Sigmoid colon (tissue), 7 donors: ENCODE measurements around the gene FLNC. TPM values are rescaled to one million over a fixed set of nuclear protein-coding genes. Genes with fewer than 3 reads are reported as not detected.

Experiments used
- DNase-seq: peaks from one replicate; pipeline ENCODE4 v3.0.0-alpha.2; 2019
- H3K27ac ChIP-seq, 4 donors: fragments of 200-600 bp; sonication (generic); one replicate each; pipeline ENCODE4 v1.5.1; 2016 to 2019; ENCODE audit warnings: mild to moderate bottlenecking in 1 of 4
- H3K27me3 ChIP-seq, 3 donors: fragments of 200-600 bp; sonication (generic); one replicate each; pipeline ENCODE4 v1.5.1; 2019; ENCODE audit warnings: mild to moderate bottlenecking in 1 of 3
- H3K36me3 ChIP-seq, 4 donors: fragments of 200-600 bp; sonication (generic); one replicate each; pipeline ENCODE4 v1.5.1; 2016 to 2019
- H3K4me1 ChIP-seq, 4 donors: fragments of 200-600 bp; sonication (generic); one replicate each; pipeline ENCODE4 v1.5.1; 2017 to 2019
- H3K4me3 ChIP-seq, 4 donors: fragments of 200-600 bp; sonication (generic); one replicate each; pipeline ENCODE4 v1.5.1; 2017 to 2019; ENCODE audit warnings: mild to moderate bottlenecking in 2 of 4, moderate library complexity in 1 of 4
- H3K9me3 ChIP-seq, 4 donors: fragments of 200-600 bp in 3 of 4; sonication (generic) in 3 of 4; one replicate each; pipeline versions ENCODE4 v1.5.1 to v1.6.1; 2013 to 2019
- CTCF ChIP-seq, 4 experiments: fragments of 450-650 bp in 3 of 4; fragments of 200-600 bp in 1 of 4; IDR thresholded peaks; one replicate each; pipeline ENCODE4 v1.5.1; 2016 to 2019; ENCODE audit warnings: antibody characterized with exemption in 4 of 4, mild to moderate bottlenecking in 3 of 4, moderate library complexity in 2 of 4
- EP300 ChIP-seq, 4 donors: sonication (generic); formaldehyde crosslinking; IDR thresholded peaks; one replicate each; pipeline ENCODE4 v1.6.1; 2017; ENCODE audit warnings: antibody characterized with exemption in 4 of 4
- POLR2A ChIP-seq, 2 donors: fragments of 450-650 bp; IDR thresholded peaks; one replicate each; pipeline ENCODE4 v1.6.1; 2016; ENCODE audit warnings: antibody characterized with exemption in 2 of 2, mild to moderate bottlenecking in 2 of 2, moderate library complexity in 2 of 2
- POLR2AphosphoS5 ChIP-seq, 4 donors: sonication (generic); formaldehyde crosslinking; IDR thresholded peaks; one replicate each; pipeline ENCODE4 v1.6.1; 2017; ENCODE audit warnings: antibody characterized with exemption in 4 of 4
- WGBS, 2 donors: extraction: QIAGEN DNeasy Blood & Tissue Kit; methylation state at CpG; one replicate each; pipeline ENCODE4 v1.1.7; 2013; 5-methylcytosine and 5-hydroxymethylcytosine counted together
- intact Hi-C: fragments of 100-400 bp; cut with DNase I; formaldehyde crosslinking; loops from one replicate; pipeline ENCODE4 v1.15.1; 2023
- polyA plus RNA-seq, 3 donors: library from polyadenylated mRNA; stranded (reverse); fragments of 200-250 nt; gene quantifications; one replicate each; pipeline ENCODE4 v1.2.3, GENCODE V29; 2013
- total RNA-seq, 4 donors: library from RNA; depleted of rRNA; stranded (reverse); fragments of >200 nt; gene quantifications; one replicate each; pipeline ENCODE4 v1.1.0, GENCODE V29; 2016
- donor health status: healthy with polysubstance abuse.
- donor health status: Bipolar disorder and iron deficiency.
- donor health status: healthy.

FLNC gene
- total and polyA plus RNA-seq, 7 donors: 0.69 to 489 (median 95.3) TPM

DNA sequence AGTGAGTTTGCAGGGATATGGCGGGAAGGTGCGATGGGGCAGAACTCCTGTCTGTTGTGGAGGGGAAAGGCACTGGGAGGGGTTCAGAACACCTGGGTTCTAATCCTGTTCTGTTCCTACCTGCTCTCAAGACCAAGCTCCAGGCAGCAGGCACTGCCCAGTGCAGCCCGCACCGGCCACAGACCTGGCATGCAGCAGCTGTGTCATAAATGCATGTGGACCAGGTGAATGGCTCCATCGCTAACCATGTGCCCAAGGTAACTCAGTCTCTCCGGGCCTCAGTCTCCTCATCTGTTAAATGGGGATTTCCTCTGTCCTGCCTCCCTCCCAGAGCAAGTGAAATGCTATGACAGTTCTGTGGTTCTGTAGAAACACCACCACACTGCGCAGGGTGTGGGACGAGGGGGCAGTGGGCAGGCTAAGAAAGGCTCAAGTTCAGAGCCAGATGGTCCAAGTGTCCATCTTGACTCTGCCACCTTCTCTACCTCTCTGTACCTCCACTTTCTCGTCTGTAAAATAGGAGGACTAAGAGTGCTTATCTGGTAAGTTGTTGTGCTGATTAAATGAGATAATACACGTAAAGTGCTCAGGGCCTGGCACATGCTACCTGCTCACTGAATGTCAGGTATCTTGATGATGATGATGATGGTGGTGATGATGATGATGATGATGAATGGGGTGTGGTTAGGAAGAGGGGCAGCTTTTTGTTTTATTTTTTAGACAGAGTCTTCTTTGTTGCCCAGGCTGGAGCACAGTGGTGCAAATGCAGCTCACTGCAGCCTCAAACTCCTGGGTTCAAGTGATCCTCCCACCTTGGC is 55.4 kb downstream of the FLNC start:
- no peaks in the 10 kb centered on the region for H3K9me3 ChIP-seq
- H3K27ac ChIP-seq: no peak overlapping the region
- intact Hi-C loops: no loop called here
- TF ChIP-seq EP300 (IDR thresholded peaks at IDR 0.05) (no peak), POLR2AphosphoS5 (IDR thresholded peaks at IDR 0.05) (no peak), CTCF (IDR thresholded peaks at IDR 0.05) (no peak), POLR2A (IDR thresholded peaks at IDR 0.05) (no peak)
- H3K4me1 ChIP-seq: peaks cover 0 to 3% (median under 1%) of the 10 kb centered on the region in 4 donors
- no peak for DNase-seq
- no peak overlapping the region for H3K4me3 ChIP-seq
- H3K36me3 ChIP-seq: no peaks in the 10 kb centered on the region
- 92 to 95% methylated on average over 10 of the region's 10 CpGs for WGBS, 2 donors
- H3K27me3 ChIP-seq: peaks cover under 1 to 20% (median 7%) of the 10 kb centered on the region in 3 donors

- Histone ChIP-seq H3K27ac (no peak overlapping the region), H3K9me3 (no peaks in the 10 kb centered on the region), H3K4me3 (no peak overlapping the region), H3K4me1 (peaks cover 0 to 10% (median 6%) of the 10 kb centered on the region in 4 donors), H3K27me3 (peaks cover 11 to 30% (median 17%) of the 10 kb centered on the region in 3 donors), H3K36me3 (no peaks in the 10 kb centered on the region)
- DNase-seq: peak; percentile 61
- intact Hi-C loops: no loop called here
- TF ChIP-seq POLR2A (IDR thresholded peaks at IDR 0.05): no peak
- TF ChIP-seq POLR2AphosphoS5 (IDR thresholded peaks at IDR 0.05): no peak
- TF ChIP-seq CTCF (IDR thresholded peaks at IDR 0.05): no peak
- TF ChIP-seq EP300 (IDR thresholded peaks at IDR 0.05): no peak
- 62 to 77% methylated on average over 14 of the region's 14 CpGs for WGBS, 2 donors
Observed at GRCh38 chr7:128886391-128887168, 56.4 kb downstream of the FLNC start.

- peak; percentile 50 for DNase-seq
- no peaks in the 10 kb centered on the region for H3K36me3 ChIP-seq
- no peak overlapping the region for H3K4me3 ChIP-seq
- H3K27ac ChIP-seq: no peak overlapping the region
- TF ChIP-seq POLR2AphosphoS5 (IDR thresholded peaks at IDR 0.05) (no peak), POLR2A (IDR thresholded peaks at IDR 0.05) (no peak), EP300 (IDR thresholded peaks at IDR 0.05) (no peak), CTCF (IDR thresholded peaks at IDR 0.05) (no peak)
- peaks cover 12 to 38% (median 19%) of the 10 kb centered on the region in 3 donors for H3K27me3 ChIP-seq
- intact Hi-C loops: no loop called here
- peaks cover 0 to 10% (median 6%) of the 10 kb centered on the region in 4 donors for H3K4me1 ChIP-seq
- no peaks in the 10 kb centered on the region for H3K9me3 ChIP-seq
- WGBS, 2 donors: 84 to 91% methylated on average over 7 of the region's 7 CpGs
Observed at GRCh38 chr7:128887169-128888038, 57.2 kb downstream of the FLNC start.

- H3K36me3 ChIP-seq: no peaks in the 10 kb centered on the region
- H3K27ac ChIP-seq: no peak overlapping the region
- peaks cover 0 to 10% (median 6%) of the 10 kb centered on the region in 4 donors for H3K4me1 ChIP-seq
- peak; percentile 2 for DNase-seq
- WGBS, 2 donors: 74 to 91% methylated on average over 7 of the region's 7 CpGs
- TF ChIP-seq EP300 (IDR thresholded peaks at IDR 0.05) (no peak), CTCF (IDR thresholded peaks at IDR 0.05) (no peak), POLR2A (IDR thresholded peaks at IDR 0.05) (no peak), POLR2AphosphoS5 (IDR thresholded peaks at IDR 0.05) (no peak)
- H3K4me3 ChIP-seq: no peak overlapping the region
- intact Hi-C loops: no loop called here
- peaks cover 12 to 38% (median 19%) of the 10 kb centered on the region in 3 donors for H3K27me3 ChIP-seq
- H3K9me3 ChIP-seq: no peaks in the 10 kb centered on the region
Observed at GRCh38 chr7:128888039-128888755, 58.0 kb downstream of the FLNC start.
